HFF-Myc (cell line): ENCODE results near the gene LOC101059915.

Experiments
- DNase-seq: peaks from one replicate; pipeline ENCODE4 v3.0.0-alpha.2; 2011; ENCODE audit warnings: low read depth; ENCODE audit errors: extremely low read depth
- H3K4me3 ChIP-seq: replicated peaks from 2 replicates; pipeline ENCODE4 v1.5.1; 2011; ENCODE audit warnings: low read depth, mild to moderate bottlenecking, control low read depth, low read length
- TF ChIP-seq, protein P1 (sequence below): IDR thresholded peaks from 2 replicates; pipeline ENCODE4 v1.5.1; 2012; ENCODE audit warnings: mild to moderate bottlenecking, low read depth, low read length, control low read depth; ENCODE audit errors: missing control alignments

The LOC101059915 gene

DNA sequence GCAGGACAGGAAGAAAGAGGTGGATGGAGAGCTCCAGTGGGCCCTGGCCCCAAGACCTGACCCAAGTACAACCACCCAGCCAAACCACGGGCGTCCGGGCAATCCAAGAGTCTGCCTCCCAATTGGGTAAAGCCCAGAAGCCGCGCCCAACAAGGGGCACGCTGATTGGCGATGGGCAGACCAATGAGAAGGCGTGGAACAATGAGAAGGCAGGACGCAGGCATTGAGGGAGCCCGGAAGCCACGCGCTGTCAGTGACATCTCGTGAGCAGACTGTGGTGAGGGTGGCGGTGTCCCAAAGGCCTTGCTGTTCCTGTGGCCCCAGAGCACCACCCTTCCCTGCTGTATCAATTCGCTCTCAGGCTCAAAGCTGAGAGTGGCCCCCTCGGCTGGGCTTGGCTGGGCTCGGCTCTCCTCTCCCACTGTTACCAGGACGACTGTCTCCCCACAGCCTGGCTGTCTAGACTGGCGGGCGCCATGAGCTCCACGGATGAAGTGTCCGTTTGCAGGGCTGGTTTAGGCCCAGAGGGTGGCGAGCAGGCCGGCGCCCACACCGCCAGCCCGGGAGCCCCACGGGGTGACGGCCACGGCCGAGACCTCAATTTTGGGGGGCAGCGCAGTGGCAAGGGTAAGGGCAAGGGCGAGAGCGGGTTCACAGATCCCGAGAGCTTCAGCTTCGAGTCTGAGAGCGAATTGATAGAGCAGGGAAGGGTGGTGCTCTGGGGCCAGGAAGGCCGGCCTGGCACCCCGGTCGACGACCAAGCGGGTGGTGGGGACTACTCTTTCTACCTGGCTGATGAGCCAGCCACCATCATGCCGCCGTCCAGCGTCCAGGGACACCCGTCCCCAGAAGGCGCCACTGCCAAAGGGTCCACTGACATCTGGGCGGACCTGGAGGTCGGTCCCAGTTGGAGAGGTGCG lies at the start of gene LOC101059915:
LOC101059915 (plus strand) TSS at position 219 of the 920 bp plus-strand sequence.
- no peak within 1 kb of the TSS for H3K4me3 ChIP-seq
- no peak for DNase-seq
- TF ChIP-seq, protein P1, sequence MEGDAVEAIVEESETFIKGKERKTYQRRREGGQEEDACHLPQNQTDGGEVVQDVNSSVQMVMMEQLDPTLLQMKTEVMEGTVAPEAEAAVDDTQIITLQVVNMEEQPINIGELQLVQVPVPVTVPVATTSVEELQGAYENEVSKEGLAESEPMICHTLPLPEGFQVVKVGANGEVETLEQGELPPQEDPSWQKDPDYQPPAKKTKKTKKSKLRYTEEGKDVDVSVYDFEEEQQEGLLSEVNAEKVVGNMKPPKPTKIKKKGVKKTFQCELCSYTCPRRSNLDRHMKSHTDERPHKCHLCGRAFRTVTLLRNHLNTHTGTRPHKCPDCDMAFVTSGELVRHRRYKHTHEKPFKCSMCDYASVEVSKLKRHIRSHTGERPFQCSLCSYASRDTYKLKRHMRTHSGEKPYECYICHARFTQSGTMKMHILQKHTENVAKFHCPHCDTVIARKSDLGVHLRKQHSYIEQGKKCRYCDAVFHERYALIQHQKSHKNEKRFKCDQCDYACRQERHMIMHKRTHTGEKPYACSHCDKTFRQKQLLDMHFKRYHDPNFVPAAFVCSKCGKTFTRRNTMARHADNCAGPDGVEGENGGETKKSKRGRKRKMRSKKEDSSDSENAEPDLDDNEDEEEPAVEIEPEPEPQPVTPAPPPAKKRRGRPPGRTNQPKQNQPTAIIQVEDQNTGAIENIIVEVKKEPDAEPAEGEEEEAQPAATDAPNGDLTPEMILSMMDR, result no peak

- H3K4me3 ChIP-seq, result no peak overlapping the region
- DNase-seq, result no peak
- TF ChIP-seq, protein P1, result no peak
Measured at GRCh38 chrX:71617742-71618141, 49.6 kb upstream of the LOC101059915 start.

DNA sequence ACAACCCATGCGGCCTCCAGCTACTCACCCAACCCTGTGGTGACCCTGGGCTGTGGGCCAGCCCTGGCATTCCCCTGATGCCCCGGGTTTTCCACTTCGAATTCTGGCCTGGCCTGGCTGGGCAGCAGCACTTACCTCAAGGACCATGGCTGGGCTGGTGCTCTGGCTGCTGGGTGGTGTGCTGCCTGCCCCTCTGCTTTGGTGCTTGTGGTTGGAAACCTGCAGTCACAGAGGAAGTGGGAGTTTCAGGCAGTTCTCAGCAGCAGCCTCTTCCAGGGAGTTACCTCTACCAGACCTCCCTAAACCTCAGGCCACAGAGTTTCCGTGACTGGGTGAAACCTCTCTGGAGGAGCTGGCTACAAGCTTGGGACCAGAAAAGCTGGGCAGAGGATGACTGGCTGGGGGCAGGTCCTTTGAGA lies 49.0 kb upstream of the LOC101059915 start, which contains the start of gene CXCR3:
CXCR3 (minus strand) TSS at position 209 of the 419 bp plus-strand sequence; CDS start at position 147, 62 bp downstream.
- TF ChIP-seq, protein P1, result no peak
- no peak within 1 kb of the TSS for H3K4me3 ChIP-seq
- no peak for DNase-seq

GRCh38 chrX:71618787-71619186 lies 48.6 kb upstream of the LOC101059915 start:
- TF ChIP-seq, protein P1, result no peak
- H3K4me3 ChIP-seq, result no peak overlapping the region
- DNase-seq, result no peak

DNA sequence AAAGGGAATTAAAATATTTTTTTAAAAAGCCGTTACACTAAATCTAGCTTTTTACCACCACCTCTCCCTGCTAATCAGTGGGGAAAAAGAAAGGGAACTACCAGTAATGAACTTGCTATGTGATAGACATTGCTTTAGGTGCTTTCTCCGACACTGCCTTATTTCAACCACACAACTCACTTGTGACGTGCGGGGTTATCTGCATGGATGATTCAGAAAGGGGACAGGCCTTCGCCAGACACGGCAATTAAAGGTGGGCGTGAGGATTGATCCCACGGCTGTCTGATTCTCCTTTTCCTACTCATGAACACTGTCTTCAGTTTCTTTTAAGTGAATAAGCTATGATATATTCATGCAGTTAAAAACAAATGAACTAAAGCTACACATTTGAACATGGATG lies 48.2 kb upstream of the LOC101059915 start:
- DNase-seq, result no peak
- H3K4me3 ChIP-seq, result no peak overlapping the region
- TF ChIP-seq, protein P1, result no peak

GRCh38 chrX:71619986-71620385 lies 47.4 kb upstream of the LOC101059915 start:
- H3K4me3 ChIP-seq, result no peak overlapping the region
- TF ChIP-seq, protein P1, result no peak
- DNase-seq, result no peak
